ENCODE results near the gene TCP11L1. TPM values are rescaled to one million over a fixed set of nuclear protein-coding genes. Genes with fewer than 3 reads are reported as not detected.

The TCP11L1 gene
- total RNA-seq, 4 donors from 2014 or later = 19.5 to 53.4 (median 26.8) TPM

GRCh38 chr11:33059331-33060007 lies 20.1 kb downstream of the TCP11L1 start:
- DNase-seq (ENCODE audit: low spot score in 2 of 2) = no peak
- H3K4me3 ChIP-seq (ENCODE audit: low read depth, poor library complexity, severe bottlenecking) = no peak overlapping the region
- WGBS, 2 donors = 64% methylated on average over 5 of the region's 5 CpGs
- intact Hi-C loops (cut with DNase I; ENCODE audit: low total_unique reads) = no loop called here
- TF ChIP-seq CTCF (IDR thresholded peaks at IDR 0.05) (no peak), POLR2A (IDR thresholded peaks at IDR 0.05) (no peak)

- no peak overlapping the region for H3K4me3 ChIP-seq (ENCODE audit: low read depth, poor library complexity, severe bottlenecking)
- 94 to 97% methylated on average over 3 of the region's 3 CpGs for WGBS, 2 donors
- DNase-seq (ENCODE audit: low spot score in 2 of 2) = no peak
- intact Hi-C loops (cut with DNase I; ENCODE audit: low total_unique reads) = no loop called here
- no peak for TF ChIP-seq POLR2A (IDR thresholded peaks at IDR 0.05)
- TF ChIP-seq CTCF (IDR thresholded peaks at IDR 0.05) = no peak
Observed at GRCh38 chr11:33060271-33060670, 20.9 kb downstream of the TCP11L1 start.

GRCh38 chr11:33062137-33062536 lies 22.8 kb downstream of the TCP11L1 start:
- no peak for DNase-seq (ENCODE audit: low spot score in 2 of 2)
- 67 to 72% methylated on average over 5 of the region's 5 CpGs for WGBS, 2 donors
- intact Hi-C loops (cut with DNase I; ENCODE audit: low total_unique reads) = no loop called here
- TF ChIP-seq POLR2A (IDR thresholded peaks at IDR 0.05) (no peak), CTCF (IDR thresholded peaks at IDR 0.05) (no peak)
- no peak overlapping the region for H3K4me3 ChIP-seq (ENCODE audit: low read depth, poor library complexity, severe bottlenecking)

- intact Hi-C loops (cut with DNase I; ENCODE audit: low total_unique reads) = no loop called here
- DNase-seq (ENCODE audit: low spot score in 2 of 2) = no peak
- TF ChIP-seq POLR2A (IDR thresholded peaks at IDR 0.05) (no peak), CTCF (IDR thresholded peaks at IDR 0.05) (no peak)
- no peak overlapping the region for H3K4me3 ChIP-seq (ENCODE audit: low read depth, poor library complexity, severe bottlenecking)
- WGBS, 2 donors = 41 to 42% methylated on average over 3 of the region's 3 CpGs
Observed at GRCh38 chr11:33063326-33063881, 24.0 kb downstream of the TCP11L1 start.

GRCh38 chr11:33064033-33064825 lies 24.9 kb downstream of the TCP11L1 start:
- DNase-seq (ENCODE audit: low spot score in 2 of 2) = no peak
- no peak overlapping the region for H3K4me3 ChIP-seq (ENCODE audit: low read depth, poor library complexity, severe bottlenecking)
- intact Hi-C loops (cut with DNase I; ENCODE audit: low total_unique reads) = no loop called here
- TF ChIP-seq CTCF (IDR thresholded peaks at IDR 0.05) = no peak
- no peak for TF ChIP-seq POLR2A (IDR thresholded peaks at IDR 0.05)
- 26 to 34% methylated on average over 11 of the region's 11 CpGs for WGBS, 2 donors
